GM21390 (cell line): ENCODE measurements around the gene ACCS.

Experiments
- ATAC-seq: cut with Tn5 transposase; IDR thresholded peaks from one replicate; pipeline ENCODE4 v1.9.1; 2021; ENCODE audit not compliant: unreplicated experiment

The ACCS gene

GRCh38 chr11:44133335-44133946 lies 67.4 kb downstream of the ACCS start:
- no peak for ATAC-seq
